ENCODE results near the gene PLD5.
"Not testable (repeated sequence)": the region's sequence is repeated elsewhere in the genome, so short reads cannot be mapped to it uniquely, and the experiment has no call there.

The PLD5 gene

GRCh38 chr1:242489545-242489944, 35.0 kb downstream of the PLD5 start:
- no peak for DNase-seq (ENCODE audit: low read depth)

GRCh38 chr1:242477944-242478343, 46.6 kb downstream of the PLD5 start:
- DNase-seq (ENCODE audit: low read depth) = no peak

DNA sequence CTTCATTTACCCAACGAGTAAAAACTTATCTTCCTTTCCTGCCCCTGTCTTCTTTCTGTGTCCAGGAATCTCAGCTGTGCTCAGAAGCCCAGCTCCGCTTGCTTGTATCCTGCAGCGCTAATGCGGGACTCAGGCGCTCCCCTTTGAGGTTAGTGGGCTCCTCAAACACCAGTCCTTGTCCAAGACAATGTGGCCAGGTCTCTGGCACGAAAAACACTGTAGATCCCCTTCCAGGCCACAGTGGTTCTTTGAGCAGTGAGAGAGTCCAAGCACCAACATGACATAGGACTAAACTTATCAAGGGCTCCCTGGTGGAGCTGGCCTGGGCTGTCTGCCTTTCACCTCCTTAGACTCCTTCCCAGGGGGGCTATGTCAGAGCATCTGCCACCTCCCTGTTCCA, 53.7 kb downstream of the PLD5 start:
- DNase-seq (ENCODE audit: low read depth) = no peak

GRCh38 chr1:242468784-242469183, 55.7 kb downstream of the PLD5 start:
- no peak for DNase-seq (ENCODE audit: low read depth)

DNA sequence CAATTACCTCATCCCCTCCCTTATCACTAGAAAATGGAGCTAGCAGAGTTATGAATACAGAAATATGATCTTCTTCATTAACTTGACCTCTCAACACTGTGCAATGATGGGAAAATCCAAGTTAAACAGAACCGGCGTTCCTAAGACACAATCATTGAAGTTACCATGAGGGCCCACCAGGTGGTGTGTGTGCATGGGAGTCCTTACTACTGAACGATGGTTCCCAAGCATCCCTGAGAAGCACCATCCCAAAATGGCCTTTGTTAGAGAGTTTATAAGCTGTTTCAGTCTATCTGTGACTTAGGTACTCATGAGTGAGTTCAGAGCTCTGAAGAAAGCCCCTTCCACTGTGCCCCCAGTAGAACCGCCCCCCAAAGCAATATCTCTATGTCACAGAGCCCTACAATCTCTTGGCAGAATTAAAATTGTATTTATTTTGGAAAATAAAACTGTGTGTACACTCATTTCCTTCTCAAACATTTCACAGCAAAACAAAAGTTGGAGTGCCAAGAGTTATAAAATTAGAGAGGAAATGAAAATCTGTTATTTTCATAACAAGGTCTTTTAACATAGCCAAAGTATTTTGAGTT, 56.8 kb downstream of the PLD5 start:
- DNase-seq (ENCODE audit: low read depth) = peak; percentile 28

DNA sequence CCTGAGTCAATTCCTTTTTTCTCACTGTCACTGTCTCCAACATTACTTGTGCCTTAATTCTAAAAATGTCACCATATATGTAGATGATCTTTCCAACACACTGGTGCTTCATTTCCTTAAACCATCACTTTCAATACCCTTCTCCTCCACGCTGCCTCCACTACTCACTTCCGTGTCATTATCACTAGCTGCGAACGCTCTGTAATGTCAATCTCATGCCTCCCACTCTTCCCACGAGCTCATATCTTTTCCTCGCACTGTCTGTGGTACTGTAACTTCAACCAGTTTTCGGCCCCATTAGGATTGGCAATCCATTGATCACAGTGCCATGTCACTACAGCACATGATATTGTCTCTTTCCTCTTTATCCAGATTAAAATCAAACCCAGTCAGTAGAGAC, 61.6 kb downstream of the PLD5 start:
- no peak for DNase-seq (ENCODE audit: low read depth)

DNA sequence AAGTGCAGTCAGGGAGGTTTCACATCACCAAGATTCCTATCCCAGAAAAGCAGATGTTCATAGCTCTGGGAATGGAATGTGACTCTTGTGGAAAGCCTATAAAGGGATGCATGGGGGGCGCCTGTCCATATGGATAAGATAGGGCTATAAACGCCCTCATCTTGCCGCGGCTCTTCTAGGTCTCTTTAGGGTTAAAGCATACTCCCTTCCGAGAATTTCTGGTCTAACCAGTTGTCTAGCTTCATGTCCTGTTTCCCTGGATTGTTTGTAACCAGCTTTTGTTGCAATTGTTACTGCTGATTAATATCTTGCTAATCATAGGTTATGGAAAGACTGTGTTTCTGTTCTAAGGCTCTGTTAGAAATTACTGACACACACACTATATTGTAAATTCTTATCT, 64.8 kb downstream of the PLD5 start:
- DNase-seq (ENCODE audit: low read depth) = not testable (repeated sequence)

DNA sequence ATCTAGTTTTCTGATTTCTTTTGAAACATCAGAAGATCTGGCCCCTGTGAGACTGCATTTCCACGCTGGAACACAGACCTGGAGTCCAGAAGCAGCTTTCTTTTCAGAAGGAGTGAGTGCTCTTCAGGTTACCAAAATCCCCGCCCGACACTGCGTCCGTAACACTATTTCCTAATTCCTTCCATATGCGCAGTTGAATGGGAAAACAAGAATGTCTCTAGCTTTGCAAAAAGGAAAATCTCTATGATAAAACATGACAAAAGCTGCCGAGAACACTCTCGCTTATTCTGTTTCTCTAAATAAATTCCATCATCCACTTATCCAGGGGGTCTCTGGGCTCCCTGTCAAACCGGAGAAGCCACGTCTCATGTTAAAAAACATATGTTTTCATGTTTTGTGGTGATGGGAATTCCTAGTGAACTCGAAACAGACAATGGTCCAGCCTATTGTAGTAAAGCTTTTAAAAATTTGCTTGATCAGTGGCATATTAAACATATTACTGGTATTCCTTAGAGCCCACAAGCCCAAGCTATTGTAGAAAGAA, 67.7 kb downstream of the PLD5 start:
- DNase-seq (ENCODE audit: low read depth) = no peak

DNA sequence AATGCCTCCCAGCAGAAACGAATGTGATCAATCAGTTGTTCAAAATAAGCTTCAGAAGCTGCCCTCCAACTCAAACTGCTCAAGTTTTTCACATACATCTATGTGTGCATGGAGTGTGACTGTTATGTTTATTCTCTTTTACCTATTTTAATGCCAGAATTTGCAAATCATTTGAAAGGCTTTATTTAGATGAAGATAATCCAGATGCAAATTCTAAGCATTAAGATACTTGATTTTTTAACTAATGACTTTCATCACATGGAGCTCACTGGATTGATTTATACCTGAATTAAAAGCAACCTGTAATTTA, 69.5 kb downstream of the PLD5 start:
- DNase-seq (ENCODE audit: low read depth) = no peak

- DNase-seq (ENCODE audit: low read depth) = peak; percentile 13
Observed at GRCh38 chr1:242454262-242455051, 70.0 kb downstream of the PLD5 start.

- DNase-seq (ENCODE audit: low read depth) = no peak
Observed at GRCh38 chr1:242452573-242452972, 71.9 kb downstream of the PLD5 start.

- DNase-seq (ENCODE audit: low read depth) = no peak
Observed at GRCh38 chr1:242449661-242450060, 74.8 kb downstream of the PLD5 start.

GRCh38 chr1:242448910-242449645, 75.4 kb downstream of the PLD5 start:
- DNase-seq (ENCODE audit: low read depth) = no peak

GRCh38 chr1:242447689-242448088, 76.8 kb downstream of the PLD5 start:
- no peak for DNase-seq (ENCODE audit: low read depth)

DNA sequence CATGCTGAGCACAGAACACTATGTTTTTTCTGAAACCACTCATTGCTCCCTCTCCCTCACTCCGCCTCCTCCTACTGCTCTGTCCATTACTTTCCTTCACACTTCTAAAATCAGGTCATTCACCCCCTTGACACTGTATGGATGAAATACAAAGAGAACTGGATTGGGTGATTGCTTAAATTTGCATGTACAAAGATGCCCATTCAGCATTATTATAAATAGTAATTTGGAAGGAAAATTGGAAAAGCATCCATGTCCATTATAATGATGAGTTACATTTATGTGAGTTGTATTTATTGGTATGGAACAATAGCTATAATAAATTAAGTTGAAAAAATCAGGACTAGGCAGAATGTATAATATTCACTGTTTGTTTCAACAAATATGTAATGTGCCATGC, 83.7 kb downstream of the PLD5 start:
- no peak for DNase-seq (ENCODE audit: low read depth)

DNA sequence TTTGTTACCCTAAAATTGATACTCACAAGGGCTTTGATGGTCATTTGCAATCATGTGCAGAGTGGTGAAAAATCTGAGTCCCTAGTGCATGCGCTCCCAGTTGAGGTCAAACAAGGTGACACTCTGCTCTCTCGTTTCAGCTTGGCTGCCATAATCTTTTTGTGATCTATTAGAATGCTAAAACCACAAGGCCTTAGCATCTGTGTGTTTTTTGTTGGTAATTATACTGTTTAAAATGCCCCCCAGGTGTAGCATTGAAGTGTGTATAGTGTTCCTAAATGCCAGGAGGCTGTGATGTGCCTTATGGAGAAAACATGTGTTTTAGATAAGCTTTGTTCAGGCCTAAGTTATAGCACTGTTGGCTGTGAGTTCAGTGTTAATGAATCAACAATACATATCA, 89.3 kb downstream of the PLD5 start:
- no peak for DNase-seq (ENCODE audit: low read depth)

GRCh38 chr1:242432491-242433095, 91.9 kb downstream of the PLD5 start:
- DNase-seq (ENCODE audit: low read depth) = no peak

DNA sequence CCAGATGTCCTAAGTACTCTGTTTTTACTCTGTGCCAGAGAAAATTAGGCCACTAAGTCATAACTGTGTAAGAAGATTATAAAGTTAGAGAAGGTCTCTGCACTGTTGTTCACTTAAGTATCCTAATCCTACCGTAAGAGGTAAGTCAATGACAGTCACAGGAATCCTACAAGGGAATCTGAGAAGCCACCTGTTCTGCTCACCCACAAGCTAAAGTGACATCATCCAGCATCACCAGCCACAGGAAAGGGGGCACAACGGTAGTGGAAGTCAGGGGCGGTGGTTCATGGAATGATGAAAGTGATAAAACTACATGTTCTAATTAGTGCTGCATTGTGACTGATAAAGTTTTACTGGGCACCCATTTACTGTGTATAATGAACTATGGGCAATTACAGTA, 92.7 kb downstream of the PLD5 start:
- no peak for DNase-seq (ENCODE audit: low read depth)

- DNase-seq (ENCODE audit: low read depth) = no peak
Observed at GRCh38 chr1:242430956-242431355, 93.5 kb downstream of the PLD5 start.

- DNase-seq (ENCODE audit: low read depth) = no peak
Observed at GRCh38 chr1:242428399-242429190, 95.9 kb downstream of the PLD5 start.

- no peak for DNase-seq (ENCODE audit: low read depth)
Observed at GRCh38 chr1:242427519-242427918, 97.0 kb downstream of the PLD5 start.

Data from stromal cell of bone marrow (primary cell).